Endothelial cell of umbilical vein (primary cell): ENCODE measurements around the gene GZMM. TPM values are rescaled to one million over a fixed set of nuclear protein-coding genes. Genes with fewer than 3 reads are reported as not detected.

ENCODE experiments used
- BruUV-seq: library from RNA; stranded (reverse); fragments of 400-500 nt; replicated peaks from 2 replicates; lab custom pipeline; 2021; lab: Mats Ljungman, UMichigan
- CTCF ChIA-PET: fragments of 300-600, 350-600 bp; sonication (Branson Sonifier 250); formaldehyde crosslinking; loops from one replicate; lab custom pipeline; 2021; ENCODE audit warnings: antibody characterized with exemption, inconsistent platforms; lab: Charles Lee
- POLR2A ChIA-PET: fragments of 300-600, 350-600 bp; sonication (Branson Sonifier 250); formaldehyde crosslinking; loops from one replicate; lab custom pipeline; 2021; ENCODE audit warnings: antibody characterized with exemption, inconsistent platforms; lab: Charles Lee
- DNase-seq: peaks from one replicate; pipeline ENCODE4 v3.0.0-alpha.2; 2011; ENCODE audit warnings: low read depth, low spot score
- FAIRE-seq: peaks from 2 replicates; lab custom pipeline; 2011; peaks lifted over from hg19 to GRCh38; lab: Jason Lieb, UNC
- H2AFZ ChIP-seq: 2 replicates; pipeline ENCODE4 v1.6.0; 2012; ENCODE audit warnings: low read depth, low read length, control low read depth, inconsistent platforms
- H3K27ac ChIP-seq: 2 replicates; pipeline ENCODE4 v1.5.1; 2011; ENCODE audit warnings: low read depth, mild to moderate bottlenecking, control low read depth, low read length, moderate library complexity; ENCODE audit not compliant: insufficient read depth
- H3K27me3 ChIP-seq, 2 experiments: 2 replicates each; pipeline versions ENCODE4 v1.6.0 to v1.6.1; 2011; ENCODE audit warnings: low read length in 2 of 2, mixed read lengths in 1 of 2; ENCODE audit not compliant: control insufficient read depth in 2 of 2, insufficient read depth in 2 of 2
- H3K36me3 ChIP-seq, 2 experiments: 2 replicates in 1 of 2; 3 replicates in 1 of 2; pipeline ENCODE4 v1.5.1; 2011; ENCODE audit warnings: low read length in 2 of 2, mild to moderate bottlenecking in 1 of 2, moderate library complexity in 1 of 2; ENCODE audit not compliant: control insufficient read depth in 2 of 2, insufficient read depth in 2 of 2; ENCODE audit errors: extremely low read depth in 1 of 2
- H3K4me1 ChIP-seq: 3 replicates; pipeline ENCODE4 v1.5.1; 2011; ENCODE audit warnings: mild to moderate bottlenecking, low read length; ENCODE audit not compliant: control insufficient read depth, insufficient read depth; ENCODE audit errors: extremely low read depth
- H3K4me2 ChIP-seq: 2 replicates; pipeline ENCODE4 v1.6.1; 2011; ENCODE audit warnings: low read length, control low read depth, mixed read lengths; ENCODE audit not compliant: insufficient read depth
- H3K4me3 ChIP-seq, 3 experiments: fragments of 200-600 bp in 1 of 3; sonication (generic), shearing (Covaris generic) in 1 of 3; replicated peaks in 1 of 3; 2 replicates each; pipeline ENCODE4 v1.5.1; 2011 to 2016; ENCODE audit warnings: control low read depth in 3 of 3, low read length in 3 of 3, mild to moderate bottlenecking in 2 of 3, inconsistent platforms in 1 of 3, low read depth in 1 of 3, moderate library complexity in 1 of 3; ENCODE audit not compliant: insufficient read depth in 1 of 3
- H3K79me2 ChIP-seq: 2 replicates; pipeline ENCODE4 v1.6.0; 2012; ENCODE audit warnings: low read length, inconsistent platforms; ENCODE audit not compliant: control insufficient read depth, insufficient read depth
- H3K9ac ChIP-seq: replicated peaks from 2 replicates; pipeline ENCODE3; 2011; ENCODE audit warnings: low read length, control low read depth; ENCODE audit not compliant: insufficient read depth; ENCODE audit errors: extremely low read depth
- H3K9me1 ChIP-seq: replicated peaks from 3 replicates; pipeline ENCODE4 v1.6.0; 2011; ENCODE audit warnings: mild to moderate bottlenecking, low read length; ENCODE audit not compliant: control insufficient read depth, insufficient read depth; ENCODE audit errors: extremely low read depth
- H3K9me3 ChIP-seq: replicated peaks from 2 replicates; pipeline ENCODE4 v1.5.1; 2012; ENCODE audit warnings: low read length, inconsistent platforms; ENCODE audit not compliant: control insufficient read depth, insufficient read depth
- H4K20me1 ChIP-seq: replicated peaks from 2 replicates; pipeline ENCODE3; 2011; ENCODE audit warnings: mild to moderate bottlenecking, low read length; ENCODE audit not compliant: control insufficient read depth, insufficient read depth; ENCODE audit errors: extremely low read depth
- EZH2 ChIP-seq: IDR thresholded peaks from 2 replicates; pipeline ENCODE4 v1.6.1; 2012; ENCODE audit warnings: borderline replicate concordance, low read depth, mild to moderate bottlenecking, moderate library complexity, low read length, inconsistent platforms; ENCODE audit not compliant: severe bottlenecking
- FOS ChIP-seq: IDR thresholded peaks from 2 replicates; pipeline ENCODE4 v1.6.1; 2011; ENCODE audit warnings: mild to moderate bottlenecking, low read length, moderate library complexity, borderline replicate concordance; ENCODE audit not compliant: insufficient read depth
- GATA2 ChIP-seq: IDR thresholded peaks from 2 replicates; pipeline ENCODE4 v1.7.0; 2011; ENCODE audit warnings: low read depth, mild to moderate bottlenecking, moderate library complexity, mixed read lengths, low read length; ENCODE audit not compliant: insufficient read length, insufficient read depth
- JUN ChIP-seq: IDR thresholded peaks from 2 replicates; pipeline ENCODE4 v1.6.1; 2011; ENCODE audit warnings: borderline replicate concordance, low read depth; ENCODE audit not compliant: insufficient read length, insufficient read depth
- MYC ChIP-seq: IDR thresholded peaks from one replicate; pipeline ENCODE4 v1.6.1; 2011; ENCODE audit warnings: mild to moderate bottlenecking, low read depth, low read length
- POLR2A ChIP-seq: IDR thresholded peaks from 2 replicates; pipeline ENCODE4 v1.6.1; 2012; ENCODE audit warnings: low read depth, mild to moderate bottlenecking, control low read depth, low read length
- dilution Hi-C: fragments of 300-500 bp; cut with MboI; formaldehyde crosslinking; loops from one replicate; pipeline ENCODE4 v1.15.0; 2019; ENCODE audit warnings: low sequenced_read_pairs; ENCODE audit not compliant: extremely low pct_ligation_motif_present
- intact Hi-C: fragments of 100-400 bp; cut with micrococcal nuclease; formaldehyde crosslinking; loops from one replicate; pipeline ENCODE4 v1.10.0; 2022
- polyA plus RNA-seq, 4 experiments: library from polyadenylated mRNA; depleted of rRNA in 3 of 4; stranded (reverse) in 3 of 4; unstranded in 1 of 4; fragments of >200 nt; gene quantifications; 2 replicates each; pipeline versions ENCODE4 v1.2.1 to v1.2.3, GENCODE V29; 2011 to 2012; ENCODE audit warnings: missing spikeins in 1 of 4
- total RNA-seq: library from RNA; stranded (reverse); gene quantifications from 2 replicates; pipeline ENCODE4 v1.2.3, GENCODE V29; 2021
- TF ChIP-seq, protein P1 (sequence below): IDR thresholded peaks from 2 replicates; pipeline ENCODE4 v1.6.1; 2011; ENCODE audit not compliant: insufficient read depth, insufficient read length
- TF ChIP-seq, protein P2 (sequence below), 2 donors: IDR thresholded peaks; 1 replicate in 1 of 2; 2 replicates in 1 of 2; pipeline ENCODE4 v1.5.1; 2011; ENCODE audit warnings: low read length in 2 of 2, mild to moderate bottlenecking in 2 of 2, moderate library complexity in 2 of 2, control low read depth in 1 of 2, inconsistent platforms in 1 of 2, low read depth in 1 of 2; ENCODE audit not compliant: insufficient read depth in 1 of 2; ENCODE audit errors: extremely low read depth in 1 of 2

Gene GZMM
- total and polyA plus RNA-seq, 2 donors (not counting 3 experiments of a cell fraction or from before 2014, with no cell fraction given): not detected

DNA sequence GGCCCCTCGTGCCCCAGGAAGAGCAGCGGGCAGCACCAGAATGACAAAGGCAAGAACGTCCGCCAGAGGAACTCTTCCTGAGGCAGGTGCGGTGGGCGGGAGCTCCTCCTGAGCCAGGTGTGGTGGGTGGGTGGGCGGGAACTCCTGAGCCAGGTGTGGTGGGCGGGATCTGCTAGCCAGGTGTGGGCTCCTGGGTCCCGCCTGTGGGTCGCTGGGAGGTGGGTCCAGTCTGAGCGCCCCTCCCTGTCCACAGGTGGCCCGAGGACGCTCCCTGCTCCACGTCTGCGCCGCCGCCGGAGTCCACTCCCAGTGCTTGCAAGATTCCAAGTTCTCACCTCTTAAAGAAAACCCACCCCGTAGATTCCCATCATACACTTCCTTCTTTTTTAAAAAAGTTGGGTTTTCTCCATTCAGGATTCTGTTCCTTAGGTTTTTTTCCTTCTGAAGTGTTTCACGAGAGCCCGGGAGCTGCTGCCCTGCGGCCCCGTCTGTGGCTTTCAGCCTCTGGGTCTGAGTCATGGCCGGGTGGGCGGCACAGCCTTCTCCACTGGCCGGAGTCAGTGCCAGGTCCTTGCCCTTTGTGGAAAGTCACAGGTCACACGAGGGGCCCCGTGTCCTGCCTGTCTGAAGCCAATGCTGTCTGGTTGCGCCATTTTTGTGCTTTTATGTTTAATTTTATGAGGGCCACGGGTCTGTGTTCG, 38.8 kb downstream of the GZMM start:
- no peaks in the 10 kb centered on the region for H3K27me3 ChIP-seq
- ChIA-PET CTCF (interaction anchor here (0.6 kb wide), 1 partner anchor 22 kb away, joined by 4 read pairs; no protein-coding TSS in a partner anchor), POLR2A (no interaction called here)
- H3K27ac ChIP-seq: no peak overlapping the region
- dilution Hi-C loops (no loop called here), intact Hi-C loops (no loop called here)
- no peak overlapping the region for H3K4me2 ChIP-seq
- no peak for FAIRE-seq
- no peaks in the 10 kb centered on the region for H3K4me1 ChIP-seq
- no peaks in the 10 kb centered on the region for H3K9me1 ChIP-seq
- DNase-seq: no peak
- TF ChIP-seq FOS: no peak
- TF ChIP-seq MYC: no peak
- TF ChIP-seq GATA2: no peak
- TF ChIP-seq POLR2A: no peak
- TF ChIP-seq JUN: no peak
- TF ChIP-seq EZH2: no peak
- TF ChIP-seq, protein P1, sequence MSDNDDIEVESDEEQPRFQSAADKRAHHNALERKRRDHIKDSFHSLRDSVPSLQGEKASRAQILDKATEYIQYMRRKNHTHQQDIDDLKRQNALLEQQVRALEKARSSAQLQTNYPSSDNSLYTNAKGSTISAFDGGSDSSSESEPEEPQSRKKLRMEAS: no peak
- TF ChIP-seq, protein P2, sequence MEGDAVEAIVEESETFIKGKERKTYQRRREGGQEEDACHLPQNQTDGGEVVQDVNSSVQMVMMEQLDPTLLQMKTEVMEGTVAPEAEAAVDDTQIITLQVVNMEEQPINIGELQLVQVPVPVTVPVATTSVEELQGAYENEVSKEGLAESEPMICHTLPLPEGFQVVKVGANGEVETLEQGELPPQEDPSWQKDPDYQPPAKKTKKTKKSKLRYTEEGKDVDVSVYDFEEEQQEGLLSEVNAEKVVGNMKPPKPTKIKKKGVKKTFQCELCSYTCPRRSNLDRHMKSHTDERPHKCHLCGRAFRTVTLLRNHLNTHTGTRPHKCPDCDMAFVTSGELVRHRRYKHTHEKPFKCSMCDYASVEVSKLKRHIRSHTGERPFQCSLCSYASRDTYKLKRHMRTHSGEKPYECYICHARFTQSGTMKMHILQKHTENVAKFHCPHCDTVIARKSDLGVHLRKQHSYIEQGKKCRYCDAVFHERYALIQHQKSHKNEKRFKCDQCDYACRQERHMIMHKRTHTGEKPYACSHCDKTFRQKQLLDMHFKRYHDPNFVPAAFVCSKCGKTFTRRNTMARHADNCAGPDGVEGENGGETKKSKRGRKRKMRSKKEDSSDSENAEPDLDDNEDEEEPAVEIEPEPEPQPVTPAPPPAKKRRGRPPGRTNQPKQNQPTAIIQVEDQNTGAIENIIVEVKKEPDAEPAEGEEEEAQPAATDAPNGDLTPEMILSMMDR (IDR thresholded peaks at IDR 0.05; ENCODE audit: extremely low read depth in 1 of 2, insufficient read depth in 1 of 2, low read depth in 1 of 2, low read length in 2 of 2): no peak
- no peak overlapping the region for H3K4me3 ChIP-seq
- no TSS peak for BruUV-seq
- H4K20me1 ChIP-seq: no peaks in the 10 kb centered on the region
- H3K9ac ChIP-seq: no peak overlapping the region
- no peak overlapping the region for H2AFZ ChIP-seq
- H3K9me3 ChIP-seq: no peaks in the 10 kb centered on the region
- H3K79me2 ChIP-seq: peaks cover 26% of the 10 kb centered on the region
- H3K36me3 ChIP-seq: peaks cover 4 to 31% of the 10 kb centered on the region in 2 experiments
